Smooth muscle cell (in vitro differentiated cells): ENCODE results near the gene SPATS2. TPM values are rescaled to one million over a fixed set of nuclear protein-coding genes. Genes with fewer than 3 reads are reported as not detected.

Experiments
- DNase-seq: peaks from one replicate; lab custom pipeline; 2025; ENCODE audit not compliant: unreplicated experiment; lab: John Stamatoyannopoulos, UW
- H2AFZ ChIP-seq: fragments of 200-600 bp; sonication (generic); 2 replicates; pipeline ENCODE4 v1.6.0; 2016; ENCODE audit warnings: antibody characterized with exemption, low read depth, mild to moderate bottlenecking
- H3F3A ChIP-seq: fragments of 200-600 bp; sonication (generic); 2 replicates; pipeline ENCODE4 v1.6.0; 2017; ENCODE audit warnings: antibody characterized with exemption, low read depth
- H3K27ac ChIP-seq: fragments of 200-600 bp; sonication (generic); 2 replicates; pipeline ENCODE4 v1.5.1; 2016; ENCODE audit warnings: low read depth, mild to moderate bottlenecking
- H3K27me3 ChIP-seq: fragments of 200-600 bp; sonication (generic); 2 replicates; pipeline ENCODE4 v1.6.1; 2016; ENCODE audit warnings: low read depth, mild to moderate bottlenecking
- H3K36me3 ChIP-seq: fragments of 200-600 bp; sonication (generic); 2 replicates; pipeline ENCODE4 v1.5.1; 2016; ENCODE audit warnings: low read depth
- H3K4me1 ChIP-seq: fragments of 200-600 bp; sonication (generic); 2 replicates; pipeline ENCODE4 v1.5.1; 2016; ENCODE audit warnings: low read depth
- H3K4me2 ChIP-seq: fragments of 200-600 bp; sonication (generic); 2 replicates; pipeline ENCODE4 v1.6.0; 2016; ENCODE audit warnings: mild to moderate bottlenecking
- H3K4me3 ChIP-seq: fragments of 200-600 bp; sonication (generic); 2 replicates; pipeline ENCODE4 v1.5.1; 2016; ENCODE audit warnings: mild to moderate bottlenecking
- H3K79me2 ChIP-seq: fragments of 200-600 bp; sonication (generic); 2 replicates; pipeline ENCODE4 v1.6.0; 2016; ENCODE audit warnings: low read depth, mild to moderate bottlenecking
- H3K9ac ChIP-seq: fragments of 200-600 bp; sonication (generic); 2 replicates; pipeline ENCODE4 v1.6.0; 2016; ENCODE audit warnings: low read depth
- H3K9me3 ChIP-seq: fragments of 200-600 bp; sonication (generic); replicated peaks from 2 replicates; pipeline ENCODE4 v1.5.1; 2016; ENCODE audit warnings: low read depth
- H4K20me1 ChIP-seq: fragments of 200-600 bp; sonication (generic); 2 replicates; pipeline ENCODE4 v1.6.0; 2016; ENCODE audit warnings: low read depth
- WGBS: methylation state at CpG from one replicate; pipeline ENCODE4 v1.1.7; 2016; ENCODE audit warnings: low lambda C conversion rate; 5-methylcytosine and 5-hydroxymethylcytosine counted together
- polyA plus RNA-seq: library from polyadenylated mRNA; unstranded; fragments of >200 nt; fragmentation: Nextera tagmentation; extraction: Ambion mirVana; gene quantifications from 2 replicates; pipeline ENCODE4 v1.2.1, GENCODE V29; 2016
- total RNA-seq: library from RNA; depleted of rRNA; stranded (reverse); fragments of >200 nt; gene quantifications from 2 replicates; pipeline ENCODE4 v1.2.3, GENCODE V29; 2014
- TF ChIP-seq, protein P1 (sequence below): fragments of 200-600 bp; sonication (generic); IDR thresholded peaks from 2 replicates; pipeline ENCODE4 v1.5.1; 2017; ENCODE audit warnings: borderline replicate concordance, mild to moderate bottlenecking, antibody characterized with exemption; ENCODE audit not compliant: insufficient read depth, poor library complexity, severe bottlenecking

Gene SPATS2
- total and polyA plus RNA-seq, 2 experiments from 2014 or later: 33.6 to 35.6 TPM

DNA sequence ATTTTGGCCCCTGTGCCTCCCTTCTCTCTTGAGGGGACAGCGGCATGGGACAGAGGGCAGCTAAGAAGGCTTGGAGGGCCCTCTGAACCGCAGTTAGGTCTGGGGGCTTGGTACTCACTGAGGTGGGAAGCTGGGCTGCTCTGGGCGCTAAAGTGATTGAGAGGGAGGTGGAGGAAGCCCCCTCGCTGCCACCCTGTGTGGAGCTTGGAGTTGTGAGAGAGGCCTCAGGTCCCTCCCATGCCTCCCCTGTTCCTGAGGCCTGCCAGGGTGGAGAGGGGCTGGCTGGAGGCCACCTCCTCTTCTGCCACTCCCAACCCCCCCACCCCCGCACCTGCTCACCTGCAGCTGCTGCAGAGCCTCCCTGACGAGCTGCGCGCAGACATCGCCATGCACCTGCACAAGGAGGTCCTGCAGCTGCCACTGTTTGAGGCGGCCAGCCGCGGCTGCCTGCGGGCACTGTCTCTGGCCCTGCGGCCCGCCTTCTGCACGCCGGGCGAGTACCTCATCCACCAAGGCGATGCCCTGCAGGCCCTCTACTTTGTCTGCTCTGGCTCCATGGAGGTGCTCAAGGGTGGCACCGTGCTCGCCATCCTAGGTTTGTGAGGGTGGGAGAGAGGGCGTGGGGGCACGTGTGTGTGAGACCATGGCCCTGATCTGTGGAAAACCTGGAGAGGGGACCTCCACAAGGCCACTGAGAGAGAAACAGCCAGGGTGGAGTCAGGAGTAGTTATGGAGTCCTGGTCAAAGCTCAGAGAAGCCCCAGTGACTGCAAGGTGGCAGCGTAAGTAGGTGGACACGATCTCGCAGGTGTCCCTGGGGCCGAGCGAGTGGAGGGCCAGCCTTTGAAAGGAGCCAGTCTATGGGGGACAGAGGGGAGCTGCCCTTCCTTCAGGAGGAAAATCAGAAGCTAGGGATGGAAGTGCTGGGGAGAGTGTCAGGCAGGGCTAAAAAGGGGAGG is 182.8 kb downstream of the SPATS2 start:
- Histone ChIP-seq H3K9me3 (no peaks in the 10 kb centered on the region), H3K27me3 (peaks cover 37% of the 10 kb centered on the region), H3K9ac (no peak overlapping the region), H3K36me3 (no peaks in the 10 kb centered on the region), H3K4me1 (peaks cover 9% of the 10 kb centered on the region), H2AFZ (no peak overlapping the region), H3K79me2 (no peaks in the 10 kb centered on the region), H3K27ac (no peak overlapping the region), H3K4me3 (no peak overlapping the region), H3F3A (no peaks in the 10 kb centered on the region), H3K4me2 (no peak overlapping the region), H4K20me1 (no peaks in the 10 kb centered on the region)
- DNase-seq: no peak
- TF ChIP-seq, protein P1, sequence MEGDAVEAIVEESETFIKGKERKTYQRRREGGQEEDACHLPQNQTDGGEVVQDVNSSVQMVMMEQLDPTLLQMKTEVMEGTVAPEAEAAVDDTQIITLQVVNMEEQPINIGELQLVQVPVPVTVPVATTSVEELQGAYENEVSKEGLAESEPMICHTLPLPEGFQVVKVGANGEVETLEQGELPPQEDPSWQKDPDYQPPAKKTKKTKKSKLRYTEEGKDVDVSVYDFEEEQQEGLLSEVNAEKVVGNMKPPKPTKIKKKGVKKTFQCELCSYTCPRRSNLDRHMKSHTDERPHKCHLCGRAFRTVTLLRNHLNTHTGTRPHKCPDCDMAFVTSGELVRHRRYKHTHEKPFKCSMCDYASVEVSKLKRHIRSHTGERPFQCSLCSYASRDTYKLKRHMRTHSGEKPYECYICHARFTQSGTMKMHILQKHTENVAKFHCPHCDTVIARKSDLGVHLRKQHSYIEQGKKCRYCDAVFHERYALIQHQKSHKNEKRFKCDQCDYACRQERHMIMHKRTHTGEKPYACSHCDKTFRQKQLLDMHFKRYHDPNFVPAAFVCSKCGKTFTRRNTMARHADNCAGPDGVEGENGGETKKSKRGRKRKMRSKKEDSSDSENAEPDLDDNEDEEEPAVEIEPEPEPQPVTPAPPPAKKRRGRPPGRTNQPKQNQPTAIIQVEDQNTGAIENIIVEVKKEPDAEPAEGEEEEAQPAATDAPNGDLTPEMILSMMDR: no peak
- WGBS: 97% methylated on average over 28 of the region's 28 CpGs

GRCh38 chr12:49550693-49551252 is 183.5 kb downstream of the SPATS2 start:
- H3K4me1 ChIP-seq: peaks cover 9% of the 10 kb centered on the region
- H3K36me3 ChIP-seq: no peaks in the 10 kb centered on the region
- no peaks in the 10 kb centered on the region for H4K20me1 ChIP-seq
- no peaks in the 10 kb centered on the region for H3F3A ChIP-seq
- no peak overlapping the region for H3K9ac ChIP-seq
- no peak overlapping the region for H3K4me3 ChIP-seq
- no peak overlapping the region for H3K27ac ChIP-seq
- H3K27me3 ChIP-seq: peaks cover 30% of the 10 kb centered on the region
- no peak for DNase-seq
- TF ChIP-seq, protein P1: no peak
- no peak overlapping the region for H3K4me2 ChIP-seq
- 93% methylated on average over 6 of the region's 6 CpGs for WGBS
- H3K79me2 ChIP-seq: no peaks in the 10 kb centered on the region
- no peak overlapping the region for H2AFZ ChIP-seq
- no peaks in the 10 kb centered on the region for H3K9me3 ChIP-seq

- no peak overlapping the region for H3K4me3 ChIP-seq
- no peaks in the 10 kb centered on the region for H3K9me3 ChIP-seq
- no peak for DNase-seq
- peaks cover 17% of the 10 kb centered on the region for H3K27me3 ChIP-seq
- WGBS: 86% methylated on average over 7 of the region's 7 CpGs
- no peak overlapping the region for H3K4me2 ChIP-seq
- H3K79me2 ChIP-seq: no peaks in the 10 kb centered on the region
- H3F3A ChIP-seq: no peaks in the 10 kb centered on the region
- H3K9ac ChIP-seq: no peak overlapping the region
- no peaks in the 10 kb centered on the region for H4K20me1 ChIP-seq
- no peak overlapping the region for H3K27ac ChIP-seq
- H3K4me1 ChIP-seq: peaks cover 9% of the 10 kb centered on the region
- TF ChIP-seq, protein P1: no peak
- H2AFZ ChIP-seq: no peak overlapping the region
- H3K36me3 ChIP-seq: no peaks in the 10 kb centered on the region
Observed at GRCh38 chr12:49552014-49552413, 184.8 kb downstream of the SPATS2 start.
